ENCODE results near the gene RCC2.

Gene RCC2

GRCh38 chr1:17412093-17412870 lies 27.2 kb downstream of the RCC2 start:
- POLR2A ChIA-PET = no interaction called here
- H3K9me3 ChIP-seq (ENCODE audit: control insufficient read depth, insufficient read depth, low read depth, low read length) = no peaks in the 10 kb centered on the region
- H3K4me3 ChIP-seq (ENCODE audit: low read depth, low read length) = no peak overlapping the region
- peaks cover 53 to 100% of the 10 kb centered on the region in 2 experiments for H3K36me3 ChIP-seq (ENCODE audit: control insufficient read depth in 2 of 2, insufficient read depth in 1 of 2, low read length in 2 of 2)
- no peak overlapping the region for H3K27ac ChIP-seq (ENCODE audit: extremely low read depth, low read depth, low read length)
- CTCF ChIA-PET = no interaction called here
- no peaks in the 10 kb centered on the region for H3K4me1 ChIP-seq (ENCODE audit: control insufficient read depth, insufficient read depth, low read length)
- TF ChIP-seq ZNF146 (tag by site-specific recombination; IDR thresholded peaks at IDR 0.05) (no peak), ZNF514 (tag by site-specific recombination; IDR thresholded peaks at IDR 0.05) (no peak), BCL6B (tag by site-specific recombination; IDR thresholded peaks at IDR 0.05) (no peak), ZNF223 (tag by site-specific recombination; IDR thresholded peaks at IDR 0.05) (no peak), ZNF433 (tag by site-specific recombination; IDR thresholded peaks at IDR 0.05; ENCODE audit: low read depth) (no peak), ZBTB11 (tag by site-specific recombination; conservative IDR thresholded peaks at IDR 0.05; ENCODE audit: low read depth) (no peak), MYNN (tag by site-specific recombination; IDR thresholded peaks at IDR 0.05; ENCODE audit: borderline replicate concordance) (no peak), ZNF48 (tag by site-specific recombination; IDR thresholded peaks at IDR 0.05) (no peak), ZNF311 (tag by site-specific recombination; IDR thresholded peaks at IDR 0.05; ENCODE audit: borderline replicate concordance) (no peak), ZIC2 (tag by site-specific recombination; IDR thresholded peaks at IDR 0.05) (peak; percentile 18; the same call in 1 of the 2 replicates), REPIN1 (tag by site-specific recombination; IDR thresholded peaks at IDR 0.05; ENCODE audit: low read depth) (no peak), ZNF561 (tag by site-specific recombination; IDR thresholded peaks at IDR 0.05; ENCODE audit: borderline replicate concordance) (no peak), ZFHX2 (tag by site-specific recombination; conservative IDR thresholded peaks at IDR 0.05) (peak; percentile 34; the same call in 1 of the 2 replicates), SCRT2 (tag by site-specific recombination; IDR thresholded peaks at IDR 0.05) (peak; percentile 94), PRDM2 (tag by site-specific recombination; IDR thresholded peaks at IDR 0.05; ENCODE audit: borderline replicate concordance) (no peak), ZNF501 (tag by site-specific recombination; IDR thresholded peaks at IDR 0.05) (no peak), ZNF266 (tag by site-specific recombination; IDR thresholded peaks at IDR 0.05; ENCODE audit: low read depth) (no peak), ZNF785 (tag by site-specific recombination; IDR thresholded peaks at IDR 0.05) (no peak)
- TF ChIP-seq, protein P1, sequence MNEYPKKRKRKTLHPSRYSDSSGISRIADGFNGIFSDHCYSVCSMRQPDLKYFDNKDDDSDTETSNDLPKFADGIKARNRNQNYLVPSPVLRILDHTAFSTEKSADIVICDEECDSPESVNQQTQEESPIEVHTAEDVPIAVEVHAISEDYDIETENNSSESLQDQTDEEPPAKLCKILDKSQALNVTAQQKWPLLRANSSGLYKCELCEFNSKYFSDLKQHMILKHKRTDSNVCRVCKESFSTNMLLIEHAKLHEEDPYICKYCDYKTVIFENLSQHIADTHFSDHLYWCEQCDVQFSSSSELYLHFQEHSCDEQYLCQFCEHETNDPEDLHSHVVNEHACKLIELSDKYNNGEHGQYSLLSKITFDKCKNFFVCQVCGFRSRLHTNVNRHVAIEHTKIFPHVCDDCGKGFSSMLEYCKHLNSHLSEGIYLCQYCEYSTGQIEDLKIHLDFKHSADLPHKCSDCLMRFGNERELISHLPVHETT (tag by site-specific recombination; IDR thresholded peaks at IDR 0.05) = no peak
- TF ChIP-seq, protein P2, sequence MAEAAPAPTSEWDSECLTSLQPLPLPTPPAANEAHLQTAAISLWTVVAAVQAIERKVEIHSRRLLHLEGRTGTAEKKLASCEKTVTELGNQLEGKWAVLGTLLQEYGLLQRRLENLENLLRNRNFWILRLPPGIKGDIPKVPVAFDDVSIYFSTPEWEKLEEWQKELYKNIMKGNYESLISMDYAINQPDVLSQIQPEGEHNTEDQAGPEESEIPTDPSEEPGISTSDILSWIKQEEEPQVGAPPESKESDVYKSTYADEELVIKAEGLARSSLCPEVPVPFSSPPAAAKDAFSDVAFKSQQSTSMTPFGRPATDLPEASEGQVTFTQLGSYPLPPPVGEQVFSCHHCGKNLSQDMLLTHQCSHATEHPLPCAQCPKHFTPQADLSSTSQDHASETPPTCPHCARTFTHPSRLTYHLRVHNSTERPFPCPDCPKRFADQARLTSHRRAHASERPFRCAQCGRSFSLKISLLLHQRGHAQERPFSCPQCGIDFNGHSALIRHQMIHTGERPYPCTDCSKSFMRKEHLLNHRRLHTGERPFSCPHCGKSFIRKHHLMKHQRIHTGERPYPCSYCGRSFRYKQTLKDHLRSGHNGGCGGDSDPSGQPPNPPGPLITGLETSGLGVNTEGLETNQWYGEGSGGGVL (tag by site-specific recombination; IDR thresholded peaks at IDR 0.05) = no peak
- TF ChIP-seq, protein P3, sequence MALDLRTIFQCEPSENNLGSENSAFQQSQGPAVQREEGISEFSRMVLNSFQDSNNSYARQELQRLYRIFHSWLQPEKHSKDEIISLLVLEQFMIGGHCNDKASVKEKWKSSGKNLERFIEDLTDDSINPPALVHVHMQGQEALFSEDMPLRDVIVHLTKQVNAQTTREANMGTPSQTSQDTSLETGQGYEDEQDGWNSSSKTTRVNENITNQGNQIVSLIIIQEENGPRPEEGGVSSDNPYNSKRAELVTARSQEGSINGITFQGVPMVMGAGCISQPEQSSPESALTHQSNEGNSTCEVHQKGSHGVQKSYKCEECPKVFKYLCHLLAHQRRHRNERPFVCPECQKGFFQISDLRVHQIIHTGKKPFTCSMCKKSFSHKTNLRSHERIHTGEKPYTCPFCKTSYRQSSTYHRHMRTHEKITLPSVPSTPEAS (tag by site-specific recombination; IDR thresholded peaks at IDR 0.05) = no peak

Measured in HEK293 (cell line).